Activated gamma-delta T cell (primary cell): ENCODE results near the gene SNED1.

Experiments used
- DNase-seq: peaks from one replicate; lab custom pipeline; 2025; lab: John Stamatoyannopoulos, UW

SNED1 gene

GRCh38 chr2:241110089-241110606 is 111.7 kb downstream of the SNED1 start:
- DNase-seq: no peak

- DNase-seq: no peak
Observed at GRCh38 chr2:241110607-241111439, 112.4 kb downstream of the SNED1 start.

DNA sequence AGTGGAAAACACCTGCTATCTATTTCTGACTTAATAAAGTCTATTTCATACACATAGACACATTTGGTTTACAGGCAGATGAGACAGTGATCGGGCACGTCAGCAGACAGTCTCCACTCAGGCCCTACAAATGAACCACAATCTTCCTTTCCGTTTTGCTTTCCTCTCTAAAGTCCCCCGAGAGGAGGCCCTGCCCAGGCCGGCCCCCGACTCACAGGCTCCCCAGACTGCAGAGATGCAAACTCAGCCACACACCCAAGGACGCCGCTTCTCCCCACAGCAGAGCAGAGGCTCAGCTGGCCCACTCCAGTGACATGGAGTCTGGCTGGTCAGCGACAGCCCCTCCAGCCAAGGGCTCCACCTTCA is 113.0 kb downstream of the SNED1 start:
- DNase-seq: no peak

- DNase-seq: no peak
Observed at GRCh38 chr2:241112046-241112445, 113.6 kb downstream of the SNED1 start.

GRCh38 chr2:241112592-241112991 is 114.2 kb downstream of the SNED1 start:
- DNase-seq: no peak

DNA sequence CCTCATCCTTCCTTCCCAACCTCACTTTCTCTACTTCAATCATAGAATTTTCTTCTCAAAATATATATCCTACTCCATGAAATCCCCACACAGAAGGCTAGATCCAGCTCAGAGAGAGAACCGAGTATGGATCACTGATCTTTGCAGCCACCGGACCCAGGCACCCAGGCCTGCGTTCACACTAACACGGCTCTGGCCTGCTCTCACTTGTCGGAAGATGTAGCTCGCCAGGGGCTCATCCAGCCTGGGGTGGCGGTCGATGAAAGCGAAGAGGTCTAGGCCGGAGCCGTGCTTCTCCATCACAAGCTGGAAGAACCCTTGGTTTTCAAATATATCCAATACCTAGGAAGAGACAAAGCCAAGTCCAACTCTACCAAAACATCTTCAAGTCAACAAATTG is 116.4 kb downstream of the SNED1 start:
- no peak for DNase-seq

GRCh38 chr2:241115361-241115760 is 116.9 kb downstream of the SNED1 start:
- no peak for DNase-seq

DNA sequence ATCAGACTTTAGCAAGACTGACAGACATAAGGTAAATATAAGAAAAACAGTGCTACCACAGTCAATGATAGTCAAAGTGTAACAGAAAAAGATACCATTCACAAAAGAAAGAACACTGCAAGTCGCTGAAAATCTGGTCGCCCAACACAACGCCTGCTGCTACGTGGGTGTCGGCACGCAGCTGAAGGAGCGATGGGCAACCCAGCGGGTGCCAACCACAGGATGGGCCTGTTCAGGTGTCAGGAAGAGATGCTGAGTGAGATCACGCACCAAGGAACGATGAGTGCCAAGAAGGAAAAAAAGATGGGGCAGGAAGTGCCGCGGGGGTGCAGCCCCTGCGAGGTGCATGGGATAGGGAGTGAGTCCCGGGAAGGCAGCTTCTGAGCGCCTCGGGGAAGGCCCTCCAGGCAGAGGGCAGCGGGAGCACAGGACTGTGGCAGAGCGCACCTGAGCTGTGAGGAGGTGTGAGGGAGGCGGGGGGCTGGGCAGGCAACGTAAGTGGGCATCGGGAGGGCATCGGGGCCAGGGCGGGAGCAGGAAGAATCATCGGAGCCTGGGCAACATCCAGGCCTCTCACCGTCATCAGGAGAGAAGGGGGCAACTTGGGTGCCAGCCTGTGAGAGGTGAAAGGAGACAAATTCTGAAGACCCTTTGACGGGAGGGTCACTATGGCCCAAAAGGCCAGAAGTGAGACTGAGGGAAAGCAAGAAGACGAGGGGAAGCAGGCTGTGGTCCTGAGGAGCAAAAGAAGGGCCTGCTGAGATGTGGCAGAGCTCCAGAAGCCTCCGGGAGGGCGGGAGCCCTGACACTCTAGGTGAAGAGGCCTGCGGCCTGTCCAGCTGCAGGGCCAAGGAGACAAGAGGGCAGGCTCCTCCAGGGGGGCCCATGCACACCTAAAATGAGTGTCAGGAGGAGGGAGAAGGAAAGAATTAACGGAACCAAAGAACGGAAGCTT is 118.5 kb downstream of the SNED1 start:
- DNase-seq: no peak

GRCh38 chr2:241118737-241119505 is 120.5 kb downstream of the SNED1 start:
- DNase-seq: no peak

GRCh38 chr2:241120440-241120839 is 122.0 kb downstream of the SNED1 start:
- no peak for DNase-seq

DNA sequence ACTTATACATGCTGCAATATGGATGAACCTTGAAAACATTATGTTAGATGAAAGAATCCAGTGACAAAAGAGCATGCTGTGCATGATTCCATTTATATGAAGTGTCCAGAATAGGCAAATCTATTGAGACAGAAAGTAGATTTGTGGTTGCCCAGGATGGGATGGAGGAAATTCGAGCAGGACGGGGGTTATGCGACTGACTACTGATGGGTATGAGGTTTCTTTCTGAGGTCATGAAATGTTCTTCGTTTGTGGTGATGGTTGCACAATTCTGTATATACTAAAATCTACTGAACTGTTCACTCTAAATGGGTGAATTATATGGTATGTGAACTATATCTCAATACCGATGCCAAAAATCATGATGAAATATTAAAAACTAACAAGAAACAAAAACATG is 122.6 kb downstream of the SNED1 start:
- DNase-seq: no peak

- DNase-seq: no peak
Observed at GRCh38 chr2:241122376-241123002, 124.1 kb downstream of the SNED1 start.

- no peak for DNase-seq
Observed at GRCh38 chr2:241123816-241124536, 125.6 kb downstream of the SNED1 start.

- DNase-seq: no peak
Observed at GRCh38 chr2:241125626-241126025, 127.2 kb downstream of the SNED1 start.

- DNase-seq: no peak
Observed at GRCh38 chr2:241126201-241126611, 127.8 kb downstream of the SNED1 start.

DNA sequence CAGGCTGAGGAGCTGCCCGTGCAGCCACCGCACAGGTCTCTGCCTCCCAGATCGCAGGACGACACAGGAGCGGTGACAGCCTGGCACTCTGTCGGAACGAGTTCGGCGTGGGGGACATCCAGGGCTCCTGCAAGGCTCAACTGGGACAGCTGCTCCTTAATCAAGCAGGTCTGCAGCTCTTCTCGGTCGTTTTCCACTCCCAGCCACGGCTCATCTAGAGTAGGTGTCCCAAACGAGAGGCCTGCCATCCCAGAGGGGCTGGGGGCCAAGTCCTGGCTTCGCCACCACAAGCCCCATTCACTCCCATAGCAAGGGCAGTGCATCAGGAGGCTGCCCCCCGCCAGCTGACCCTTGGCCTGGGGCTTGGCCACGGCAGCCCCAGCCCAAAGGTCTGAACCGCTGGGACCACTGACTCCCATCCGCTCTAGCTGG is 128.4 kb downstream of the SNED1 start:
- no peak for DNase-seq

DNA sequence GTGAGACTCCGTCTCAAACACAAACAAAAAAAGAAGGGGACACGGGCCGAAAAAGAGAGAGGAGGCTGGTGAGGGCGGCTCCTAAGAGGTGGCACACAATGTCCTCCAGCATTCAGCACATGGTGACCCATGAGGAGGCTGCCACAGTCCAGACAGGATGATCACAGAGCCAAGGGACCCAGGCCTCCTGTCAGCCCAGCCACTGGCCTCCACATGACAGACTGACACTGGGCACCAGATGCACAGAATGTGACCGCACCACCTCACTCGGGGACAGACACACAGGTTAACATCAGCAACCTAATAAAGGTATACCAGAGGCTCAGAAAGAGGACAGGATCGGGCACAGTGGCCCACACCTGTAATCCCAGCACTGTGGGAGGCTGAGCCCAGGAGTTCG is 129.8 kb downstream of the SNED1 start:
- DNase-seq: no peak

- DNase-seq: no peak
Observed at GRCh38 chr2:241129086-241129871, 130.9 kb downstream of the SNED1 start.

- DNase-seq: no peak
Observed at GRCh38 chr2:241130316-241130715, 131.9 kb downstream of the SNED1 start.

GRCh38 chr2:241131531-241131930 is 133.1 kb downstream of the SNED1 start:
- no peak for DNase-seq
